GM12878 (cell line): ENCODE measurements around the gene GCNT2. TPM values are rescaled to one million over a fixed set of nuclear protein-coding genes. Genes with fewer than 3 reads are reported as not detected.

ENCODE experiments used
- ATAC-seq: fragments of 200-7000 bp; cut with Tn5 transposase; 3 replicates; pipeline ENCODE4 v1.9.1; 2020; ENCODE audit warnings: mild to moderate bottlenecking, moderate library complexity
- BruUV-seq: library from RNA; stranded (reverse); fragments of 400-500 nt; replicated peaks from 2 replicates; lab custom pipeline; 2021; lab: Mats Ljungman, UMichigan
- CTCF ChIA-PET: fragments of 300-600 bp; sonication (Branson Sonifier 250); formaldehyde crosslinking; extraction: SDS; loops from one replicate; lab custom pipeline; 2021; ENCODE audit warnings: inconsistent platforms; lab: Yijun Ruan, JAX
- POLR2A ChIA-PET: fragments of 350-600 bp; formaldehyde crosslinking; extraction: SDS; loops from one replicate; lab custom pipeline; 2021; ENCODE audit warnings: inconsistent platforms; lab: Charles Lee
- RAD21 ChIA-PET: fragments of 300-600 bp; sonication (Branson Sonifier 250); formaldehyde crosslinking; loops from one replicate; lab custom pipeline; 2023; ENCODE audit warnings: antibody characterized with exemption; ENCODE audit not compliant: unreplicated experiment; lab: Charles Lee
- SMC1A ChIA-PET: fragments of 300-600 bp; sonication (Branson Sonifier 250); formaldehyde crosslinking; loops from one replicate; lab custom pipeline; 2023; ENCODE audit not compliant: unreplicated experiment, uncharacterized antibody; lab: Charles Lee
- DNase-seq: peaks from one replicate; pipeline ENCODE4 v3.0.0-alpha.2; 2011; ENCODE audit warnings: low read depth, low spot score
- FAIRE-seq: peaks from 3 replicates; lab custom pipeline; 2011; peaks lifted over from hg19 to GRCh38; lab: Jason Lieb, UNC
- H2AFZ ChIP-seq: 2 replicates; pipeline ENCODE4 v1.6.0; 2011; ENCODE audit warnings: low read depth, low read length, control low read depth; ENCODE audit not compliant: control insufficient read depth
- H3K27ac ChIP-seq: 2 replicates; pipeline ENCODE4 v1.5.1; 2011; ENCODE audit warnings: control low read depth; ENCODE audit not compliant: control insufficient read depth, insufficient read depth
- H3K27me3 ChIP-seq, 2 experiments: replicated peaks in 1 of 2; 2 replicates each; pipeline versions ENCODE4 v1.6.0 to v1.6.1; 2011; ENCODE audit warnings: low read length in 1 of 2; ENCODE audit not compliant: control insufficient read depth in 2 of 2, insufficient read depth in 2 of 2
- H3K36me3 ChIP-seq, 2 experiments: 2 replicates each; pipeline ENCODE4 v1.5.1; 2011; ENCODE audit warnings: low read length in 1 of 2; ENCODE audit not compliant: control insufficient read depth in 2 of 2, insufficient read depth in 2 of 2
- H3K4me1 ChIP-seq: 2 replicates; pipeline ENCODE4 v1.6.1; 2011; ENCODE audit warnings: mild to moderate bottlenecking, low read length, moderate library complexity, mixed read lengths; ENCODE audit not compliant: control insufficient read depth, insufficient read depth
- H3K4me2 ChIP-seq: 2 replicates; pipeline ENCODE4 v1.6.0; 2011; ENCODE audit warnings: control low read depth; ENCODE audit not compliant: control insufficient read depth, insufficient read depth
- H3K4me3 ChIP-seq: fragments of 200-600 bp; sonication (generic); 2 replicates; pipeline ENCODE4 v1.5.1; 2016
- H3K79me2 ChIP-seq: 2 replicates; pipeline ENCODE4 v1.6.0; 2011; ENCODE audit warnings: low read length; ENCODE audit not compliant: control insufficient read depth, insufficient read depth
- H3K9ac ChIP-seq: 2 replicates; pipeline ENCODE4 v1.8.0; 2011; ENCODE audit warnings: low read length, control low read depth, mixed read lengths; ENCODE audit not compliant: control insufficient read depth, insufficient read depth
- H3K9me3 ChIP-seq: replicated peaks from 3 replicates; pipeline ENCODE4 v1.5.1; 2011; ENCODE audit warnings: mild to moderate bottlenecking, low read length; ENCODE audit not compliant: control insufficient read depth, insufficient read depth
- H4K20me1 ChIP-seq: 2 replicates; pipeline ENCODE4 v1.6.0; 2011; ENCODE audit not compliant: control insufficient read depth, insufficient read depth
- EP300 ChIP-seq, 2 experiments: fragments of 150-350 bp in 1 of 2; IDR thresholded peaks; 2 replicates each; pipeline ENCODE4 v1.6.1; 2011 to 2012; ENCODE audit warnings: low read depth in 2 of 2, low read length in 2 of 2, borderline replicate concordance in 1 of 2, improper control_type of control experiment in 1 of 2, inconsistent platforms in 1 of 2; ENCODE audit not compliant: control insufficient read depth in 1 of 2
- IKZF2 ChIP-seq, 2 experiments: fragments of 450-650 bp; IDR thresholded peaks; 2 replicates each; pipeline ENCODE4 v1.6.1; 2017; ENCODE audit warnings: mild to moderate bottlenecking in 2 of 2, moderate library complexity in 2 of 2
- JUNB ChIP-seq: IDR thresholded peaks from 2 replicates; pipeline ENCODE4 v1.6.1; 2016; ENCODE audit warnings: antibody characterized with exemption, mild to moderate bottlenecking
- POLR2AphosphoS2 ChIP-seq: IDR thresholded peaks from 2 replicates; pipeline ENCODE4 v1.6.1; 2011; ENCODE audit warnings: low read depth, mild to moderate bottlenecking, low read length, improper control_type of control experiment, moderate library complexity
- SIX5 ChIP-seq: IDR thresholded peaks from 2 replicates; pipeline ENCODE4 v1.6.1; 2011; ENCODE audit warnings: mild to moderate bottlenecking, low read depth, low read length, moderate library complexity; ENCODE audit not compliant: severe bottlenecking
- SMC3 ChIP-seq: IDR thresholded peaks from 2 replicates; pipeline ENCODE4 v1.6.1; 2011; ENCODE audit warnings: low read length, improper control_type of control experiment, borderline replicate concordance
- SREBF1 ChIP-seq: IDR thresholded peaks from 2 replicates; pipeline ENCODE4 v1.6.1; 2012; ENCODE audit warnings: mild to moderate bottlenecking, low read length
- ZBTB33 ChIP-seq: fragments of 450-650 bp; IDR thresholded peaks from 2 replicates; pipeline ENCODE4 v1.6.1; 2017; ENCODE audit warnings: mild to moderate bottlenecking
- ZNF207 ChIP-seq: fragments of 450-650 bp; IDR thresholded peaks from 2 replicates; pipeline ENCODE4 v1.6.1; 2014; ENCODE audit warnings: antibody characterized with exemption, mild to moderate bottlenecking, borderline replicate concordance
- ZNF384 ChIP-seq: IDR thresholded peaks from 2 replicates; pipeline ENCODE4 v1.6.1; 2012; ENCODE audit warnings: low read depth, mild to moderate bottlenecking, low read length, improper control_type of control experiment, borderline replicate concordance
- WGBS: methylation state at CpG from one replicate; pipeline ENCODE4 v1.1.6; 2016; ENCODE audit warnings: low lambda C conversion rate; ENCODE audit not compliant: insufficient replicate concordance, insufficient coverage; ENCODE audit errors: missing lambda C conversion rate; 5-methylcytosine and 5-hydroxymethylcytosine counted together
- in situ Hi-C: fragments of 300-500 bp; cut with MboI; formaldehyde crosslinking; loops from 9 replicates; pipeline ENCODE4 v1.14.3; 2018; ENCODE audit warnings: mixed read lengths
- intact Hi-C: fragments of 100-400 bp; cut with micrococcal nuclease; formaldehyde crosslinking; loops from one replicate; pipeline ENCODE4 v1.14.2; 2022; ENCODE audit not compliant: unreplicated experiment
- polyA plus RNA-seq, 11 experiments: library from polyadenylated mRNA; depleted of rRNA in 4 of 11; unstranded in 6 of 11; stranded (reverse) in 5 of 11; fragments of >200 nt; fragmentation: Nextera tagmentation in 4 of 11; fragmentation: Illumina TruSeq in 1 of 11; extraction: Ambion mirVana in 4 of 11; extraction: Trizol in 1 of 11; gene quantifications; 1 replicate in 1 of 11; 2 replicates in 10 of 11; pipeline versions ENCODE4 v1.2.1 to v1.2.3, GENCODE V29; 2011 to 2016; ENCODE audit warnings: inconsistent platforms in 2 of 11, missing spikeins in 2 of 11, low read depth in 1 of 11
- total RNA-seq, 4 experiments: library from RNA; depleted of rRNA in 3 of 4; stranded (reverse); fragments of >200 nt in 3 of 4; fragmentation: Illumina TruSeq in 1 of 4; extraction: Trizol in 1 of 4; gene quantifications; 2 replicates each; pipeline versions ENCODE4 v1.2.1 to v1.2.3, GENCODE V29; 2013 to 2021
- TF ChIP-seq, protein P1 (sequence below): fragments of 450-650 bp; IDR thresholded peaks from 2 replicates; pipeline ENCODE4 v1.6.1; 2016; ENCODE audit warnings: mild to moderate bottlenecking
- TF ChIP-seq, protein P2 (sequence below): IDR thresholded peaks from 2 replicates; pipeline ENCODE4 v1.6.1; 2011; ENCODE audit warnings: borderline replicate concordance, low read depth, mild to moderate bottlenecking, moderate library complexity, low read length; ENCODE audit not compliant: insufficient read depth, poor library complexity, severe bottlenecking

Gene GCNT2
- total and polyA plus RNA-seq, 10 of the 15 experiments (the other 5 are each of a cell fraction or from before 2014, with no cell fraction given) = 5.0 to 21.6 (median 11.9) TPM

DNA sequence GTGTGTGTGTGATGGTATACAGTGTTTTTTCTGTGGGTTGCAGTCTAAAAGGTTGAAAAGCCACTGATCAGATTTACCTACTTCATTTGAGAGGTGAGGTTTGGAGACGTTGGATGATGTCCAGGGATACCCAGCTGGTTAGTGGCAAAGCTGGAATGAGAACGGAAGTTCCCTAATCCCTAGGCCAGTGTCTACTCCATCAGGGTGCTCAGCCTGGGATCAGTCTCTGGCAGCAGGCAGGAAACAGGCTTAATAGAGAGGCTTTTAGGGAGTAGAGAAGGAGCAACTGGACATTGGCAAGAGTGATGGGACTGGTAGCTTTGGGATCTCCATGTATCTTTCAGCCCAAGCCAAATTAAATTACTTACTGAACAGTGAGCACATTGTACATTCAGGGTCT is 92.6 kb downstream of the GCNT2 start:
- 100% methylated on average over 2 of the region's 2 CpGs for WGBS
- BruUV-seq = no TSS peak
- in situ Hi-C loops = no loop called here
- ChIA-PET SMC1A (interaction anchor here (0.7 to 1.4 kb wide), 3 partner anchors 73 to 94 kb away, joined by 3 read pairs; no protein-coding TSS in a partner anchor), CTCF (interaction anchor here (0.5 to 1.3 kb wide), 2 partner anchors 20 to 390 kb away, joined by 3 to 4 read pairs; no protein-coding TSS in a partner anchor), RAD21 (interaction anchor here (0.6 kb wide), 1 partner anchor 111 kb away, joined by 4 read pairs; no protein-coding TSS in a partner anchor), POLR2A (no interaction called here)
- Histone ChIP-seq H3K27ac (no peak overlapping the region), H3K27me3 (no peaks in the 10 kb centered on the region), H4K20me1 (no peaks in the 10 kb centered on the region; the same call in 1 of the 2 replicates), H3K9ac (no peak overlapping the region), H3K4me2 (no peak overlapping the region), H3K4me1 (no peaks in the 10 kb centered on the region), H3K79me2 (no peaks in the 10 kb centered on the region), H3K36me3 (no peaks in the 10 kb centered on the region), H3K4me3 (no peak overlapping the region)
- DNase-seq (no peak), FAIRE-seq (no peak), ATAC-seq (no peak)
- intact Hi-C loops = no loop called here
- no peak for TF ChIP-seq POLR2AphosphoS2
- TF ChIP-seq EP300 (IDR thresholded peaks at IDR 0.05; ENCODE audit: borderline replicate concordance in 1 of 2, control insufficient read depth in 1 of 2, low read depth in 2 of 2, low read length in 2 of 2) = no peak
- TF ChIP-seq, protein P1, sequence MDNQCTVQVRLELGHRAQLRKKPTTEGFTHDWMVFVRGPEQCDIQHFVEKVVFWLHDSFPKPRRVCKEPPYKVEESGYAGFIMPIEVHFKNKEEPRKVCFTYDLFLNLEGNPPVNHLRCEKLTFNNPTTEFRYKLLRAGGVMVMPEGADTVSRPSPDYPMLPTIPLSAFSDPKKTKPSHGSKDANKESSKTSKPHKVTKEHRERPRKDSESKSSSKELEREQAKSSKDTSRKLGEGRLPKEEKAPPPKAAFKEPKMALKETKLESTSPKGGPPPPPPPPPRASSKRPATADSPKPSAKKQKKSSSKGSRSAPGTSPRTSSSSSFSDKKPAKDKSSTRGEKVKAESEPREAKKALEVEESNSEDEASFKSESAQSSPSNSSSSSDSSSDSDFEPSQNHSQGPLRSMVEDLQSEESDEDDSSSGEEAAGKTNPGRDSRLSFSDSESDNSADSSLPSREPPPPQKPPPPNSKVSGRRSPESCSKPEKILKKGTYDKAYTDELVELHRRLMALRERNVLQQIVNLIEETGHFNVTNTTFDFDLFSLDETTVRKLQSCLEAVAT = no peak
- no peak for TF ChIP-seq SMC3
- TF ChIP-seq, all 136 proteins: peak for 0
- no peaks in the 10 kb centered on the region; the same call in 2 of the 3 replicates for H3K9me3 ChIP-seq
- no peak overlapping the region for H2AFZ ChIP-seq

DNA sequence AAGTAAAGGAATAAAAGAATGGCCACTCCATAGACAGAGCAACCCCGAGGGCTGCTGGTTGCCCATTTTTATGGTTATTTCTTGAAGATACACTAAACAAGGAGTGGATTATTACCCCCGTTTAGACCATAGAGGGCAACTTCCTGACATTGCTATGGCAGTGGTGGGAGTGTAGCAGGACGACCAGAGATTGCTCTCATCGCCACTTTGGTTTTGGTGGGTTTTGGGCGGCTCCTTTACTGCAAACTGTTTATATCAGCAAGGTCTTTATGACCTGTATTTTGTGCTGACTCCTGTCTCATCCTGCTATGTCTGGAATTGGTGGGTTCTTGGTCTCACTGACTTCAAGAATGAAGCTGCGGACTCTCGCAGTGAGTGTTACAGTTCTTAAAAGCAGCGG is 94.5 kb downstream of the GCNT2 start:
- H3K4me2 ChIP-seq = no peak overlapping the region
- H3K4me3 ChIP-seq = no peak overlapping the region
- H3K4me1 ChIP-seq = no peaks in the 10 kb centered on the region
- intact Hi-C loops = no loop called here
- in situ Hi-C loops = no loop called here
- H2AFZ ChIP-seq = no peak overlapping the region
- no peak for DNase-seq
- no peaks in the 10 kb centered on the region; the same call in 2 of the 3 replicates for H3K9me3 ChIP-seq
- H3K9ac ChIP-seq = no peak overlapping the region
- ChIA-PET SMC1A (no interaction called here), CTCF (interaction anchor here (0.9 kb wide), 1 partner anchor 49 kb away, joined by 3 read pairs; no protein-coding TSS in a partner anchor), RAD21 (no interaction called here), POLR2A (no interaction called here)
- no peaks in the 10 kb centered on the region; the same call in 1 of the 2 replicates for H4K20me1 ChIP-seq
- H3K27ac ChIP-seq = no peak overlapping the region
- 86% methylated on average over 8 of the region's 8 CpGs for WGBS
- H3K36me3 ChIP-seq = peaks cover 0 to 7% of the 10 kb centered on the region in 2 experiments; a peak in 1 of 4 replicates
- FAIRE-seq = no peak
- ATAC-seq = no peak
- no TSS peak for BruUV-seq
- no peaks in the 10 kb centered on the region for H3K27me3 ChIP-seq
- no peaks in the 10 kb centered on the region for H3K79me2 ChIP-seq
- no peak for TF ChIP-seq JUNB
- no peak for TF ChIP-seq SIX5
- TF ChIP-seq ZBTB33 = no peak
- no peak for TF ChIP-seq SREBF1
- TF ChIP-seq, protein P2, sequence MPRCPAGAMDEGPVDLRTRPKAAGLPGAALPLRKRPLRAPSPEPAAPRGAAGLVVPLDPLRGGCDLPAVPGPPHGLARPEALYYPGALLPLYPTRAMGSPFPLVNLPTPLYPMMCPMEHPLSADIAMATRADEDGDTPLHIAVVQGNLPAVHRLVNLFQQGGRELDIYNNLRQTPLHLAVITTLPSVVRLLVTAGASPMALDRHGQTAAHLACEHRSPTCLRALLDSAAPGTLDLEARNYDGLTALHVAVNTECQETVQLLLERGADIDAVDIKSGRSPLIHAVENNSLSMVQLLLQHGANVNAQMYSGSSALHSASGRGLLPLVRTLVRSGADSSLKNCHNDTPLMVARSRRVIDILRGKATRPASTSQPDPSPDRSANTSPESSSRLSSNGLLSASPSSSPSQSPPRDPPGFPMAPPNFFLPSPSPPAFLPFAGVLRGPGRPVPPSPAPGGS = no peak
- no peak for TF ChIP-seq ZNF384
- no peak for TF ChIP-seq IKZF2 (IDR thresholded peaks at IDR 0.05)
- TF ChIP-seq ZNF207 = no peak
